HepG2 (cell line): ENCODE results near the gene PTPRD.

Experiments used
- CTCF ChIP-seq: sonication (generic); formaldehyde crosslinking; IDR thresholded peaks from 2 replicates; pipeline ENCODE4 v1.5.0; 2020; ENCODE audit warnings: mild to moderate bottlenecking, missing genetic modification reagents, moderate library complexity
- ERF ChIP-seq: IDR thresholded peaks from 2 replicates; pipeline ENCODE4 v1.6.1; 2018; ENCODE audit warnings: missing biosample characterization, missing genetic modification reagents
- FOSL1 ChIP-seq: sonication (generic); formaldehyde crosslinking; IDR thresholded peaks from 2 replicates; pipeline ENCODE4 v1.9.0; 2021; ENCODE audit warnings: missing genetic modification reagents, borderline replicate concordance
- POLR2A ChIP-seq, 2 experiments: IDR thresholded peaks; 2 replicates each; pipeline ENCODE4 v1.6.1; 2011; ENCODE audit warnings: low read depth in 2 of 2, low read length in 2 of 2, mild to moderate bottlenecking in 1 of 2, moderate library complexity in 1 of 2; ENCODE audit not compliant: insufficient read depth in 1 of 2
- RAD21 ChIP-seq: fragments of 450-650 bp; formaldehyde crosslinking; IDR thresholded peaks from 2 replicates; pipeline ENCODE4 v1.5.0; 2020; ENCODE audit warnings: mild to moderate bottlenecking
- SNAPC5 ChIP-seq: sonication (generic); formaldehyde crosslinking; IDR thresholded peaks from 2 replicates; pipeline ENCODE4 v1.8.1; 2023; ENCODE audit warnings: mild to moderate bottlenecking, missing genetic modification reagents, borderline replicate concordance
- TAF1 ChIP-seq: sonication (generic); formaldehyde crosslinking; IDR thresholded peaks from 2 replicates; pipeline ENCODE4 v1.4.0; 2020; ENCODE audit warnings: missing genetic modification reagents

- TF ChIP-seq CTCF (CRISPR knock-in tag) (no peak), FOSL1 (CRISPR knock-in tag) (no peak), ERF (CRISPR knock-in tag) (no peak), POLR2A (IDR thresholded peaks at IDR 0.05; ENCODE audit: insufficient read depth in 1 of 2, low read depth in 2 of 2, low read length in 2 of 2) (no peak), RAD21 (CRISPR knock-in tag) (no peak), SNAPC5 (no peak), TAF1 (CRISPR knock-in tag) (no peak)
Measured at GRCh38 chr9:8709731-8710130, 1903.1 kb downstream of the PTPRD start.
